Neutrophil (primary cell): ENCODE measurements around the gene MPI.

Experiments used
- H3K27ac ChIP-seq: fragments of 200-600 bp; sonication (generic); 2 replicates; pipeline ENCODE4 v1.5.1; 2016; ENCODE audit warnings: mild to moderate bottlenecking, moderate library complexity
- H3K27me3 ChIP-seq: fragments of 200-600 bp; sonication (generic); 2 replicates; pipeline ENCODE4 v1.6.0; 2016; ENCODE audit warnings: mild to moderate bottlenecking
- H3K36me3 ChIP-seq: fragments of 200-600 bp; sonication (generic); 2 replicates; pipeline ENCODE4 v1.5.1; 2017
- H3K4me1 ChIP-seq, 2 experiments: fragments of 200-600 bp in 1 of 2; sonication (generic) in 1 of 2; 1 replicate in 1 of 2; 2 replicates in 1 of 2; pipeline versions ENCODE4 v1.5.1 to v1.6.1; 2013 to 2016; ENCODE audit warnings: low read depth in 1 of 2, low read length in 1 of 2, mild to moderate bottlenecking in 1 of 2, moderate library complexity in 1 of 2; ENCODE audit not compliant: control insufficient read depth in 1 of 2, insufficient read depth in 1 of 2
- H3K4me3 ChIP-seq, 2 experiments: fragments of 200-600 bp in 1 of 2; sonication (generic) in 1 of 2; 1 replicate in 1 of 2; 2 replicates in 1 of 2; pipeline ENCODE4 v1.5.1; 2013 to 2016; ENCODE audit warnings: low read depth in 1 of 2, low read length in 1 of 2, mild to moderate bottlenecking in 1 of 2, moderate library complexity in 1 of 2
- H3K9me3 ChIP-seq: fragments of 200-600 bp; sonication (generic); 2 replicates; pipeline ENCODE4 v1.5.1; 2016
- TF ChIP-seq, protein P1 (sequence below): fragments of 200-600 bp; sonication (generic); IDR thresholded peaks from 2 replicates; pipeline ENCODE4 v1.5.1; 2016; ENCODE audit warnings: antibody characterized with exemption

The MPI gene

DNA sequence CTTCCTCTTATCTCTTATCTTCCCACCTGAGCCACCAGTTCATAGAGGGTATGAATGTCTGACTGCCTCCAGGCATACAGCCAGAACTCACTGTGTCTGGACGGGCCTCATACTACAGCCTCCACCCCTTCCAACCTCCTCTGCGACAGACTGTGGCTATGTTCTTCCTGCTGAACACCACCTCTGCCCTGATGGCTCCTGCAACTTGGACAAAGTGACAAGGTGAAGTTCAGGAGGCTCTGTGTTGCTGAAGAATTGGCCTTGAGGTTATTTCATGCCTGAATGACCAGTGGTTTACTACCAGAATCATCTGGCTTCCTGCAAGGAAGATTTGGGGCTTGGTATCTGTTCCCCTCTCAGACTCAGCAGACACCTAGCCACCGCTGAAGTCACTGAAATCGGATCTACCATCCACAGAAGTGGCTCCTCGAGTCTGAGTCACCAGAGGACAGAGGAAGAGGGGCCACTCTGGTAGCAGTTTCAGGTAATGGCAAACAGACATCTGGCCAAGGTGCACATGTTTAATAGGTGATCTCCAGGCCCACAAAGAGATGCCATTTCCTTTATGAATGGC, 32.7 kb upstream of the MPI start:
- Histone ChIP-seq H3K27ac (peak overlapping the region; percentile 26), H3K4me3 (no peak overlapping the region)

DNA sequence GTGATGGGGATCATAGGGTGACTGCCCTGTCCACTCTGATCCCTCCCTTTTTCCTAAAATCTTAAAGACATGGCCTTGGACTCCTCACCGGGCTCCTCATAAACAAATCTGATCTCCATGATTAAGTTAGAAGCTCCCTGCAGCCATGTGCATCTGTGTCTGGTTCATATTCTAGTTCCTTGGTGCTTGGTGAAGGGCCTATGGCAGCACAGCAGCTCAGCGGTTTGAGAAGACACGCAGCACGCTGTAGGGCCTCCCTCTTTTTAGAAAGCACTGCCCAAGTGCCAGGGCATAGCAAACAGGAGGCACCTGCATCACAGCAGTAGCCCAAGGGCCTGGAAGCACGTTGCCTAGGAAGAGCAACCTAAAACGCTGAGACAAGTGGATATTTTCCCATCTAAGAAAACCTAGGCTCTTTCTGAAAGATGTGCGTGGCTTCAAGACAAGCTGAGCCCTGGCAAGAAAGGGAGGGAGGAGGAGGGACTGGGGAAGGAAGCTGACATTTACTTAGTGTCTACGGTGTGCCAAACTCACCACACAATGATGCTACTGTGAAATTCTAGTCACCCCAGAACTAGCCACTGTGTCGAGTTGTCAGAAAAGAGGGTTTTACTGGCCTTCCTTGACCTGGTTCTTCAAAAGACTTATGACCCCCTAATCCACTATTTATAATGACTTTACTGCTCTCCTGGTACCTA, 32.0 kb upstream of the MPI start:
- no peaks in the 10 kb centered on the region for H3K27me3 ChIP-seq
- peak overlapping the region; percentile 52 for H3K27ac ChIP-seq
- no peaks in the 10 kb centered on the region for H3K9me3 ChIP-seq
- no peaks in the 10 kb centered on the region for H3K4me1 ChIP-seq
- no peak overlapping the region for H3K4me3 ChIP-seq
- TF ChIP-seq, protein P1, sequence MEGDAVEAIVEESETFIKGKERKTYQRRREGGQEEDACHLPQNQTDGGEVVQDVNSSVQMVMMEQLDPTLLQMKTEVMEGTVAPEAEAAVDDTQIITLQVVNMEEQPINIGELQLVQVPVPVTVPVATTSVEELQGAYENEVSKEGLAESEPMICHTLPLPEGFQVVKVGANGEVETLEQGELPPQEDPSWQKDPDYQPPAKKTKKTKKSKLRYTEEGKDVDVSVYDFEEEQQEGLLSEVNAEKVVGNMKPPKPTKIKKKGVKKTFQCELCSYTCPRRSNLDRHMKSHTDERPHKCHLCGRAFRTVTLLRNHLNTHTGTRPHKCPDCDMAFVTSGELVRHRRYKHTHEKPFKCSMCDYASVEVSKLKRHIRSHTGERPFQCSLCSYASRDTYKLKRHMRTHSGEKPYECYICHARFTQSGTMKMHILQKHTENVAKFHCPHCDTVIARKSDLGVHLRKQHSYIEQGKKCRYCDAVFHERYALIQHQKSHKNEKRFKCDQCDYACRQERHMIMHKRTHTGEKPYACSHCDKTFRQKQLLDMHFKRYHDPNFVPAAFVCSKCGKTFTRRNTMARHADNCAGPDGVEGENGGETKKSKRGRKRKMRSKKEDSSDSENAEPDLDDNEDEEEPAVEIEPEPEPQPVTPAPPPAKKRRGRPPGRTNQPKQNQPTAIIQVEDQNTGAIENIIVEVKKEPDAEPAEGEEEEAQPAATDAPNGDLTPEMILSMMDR: no peak
- peaks cover 37% of the 10 kb centered on the region for H3K36me3 ChIP-seq

More for the DNA sequence above, 32.7 kb upstream of the MPI start:
- H3K9me3 ChIP-seq: no peaks in the 10 kb centered on the region
- TF ChIP-seq, protein P1: no peak
- no peaks in the 10 kb centered on the region for H3K4me1 ChIP-seq
- no peaks in the 10 kb centered on the region for H3K27me3 ChIP-seq
- peaks cover 44% of the 10 kb centered on the region for H3K36me3 ChIP-seq

DNA sequence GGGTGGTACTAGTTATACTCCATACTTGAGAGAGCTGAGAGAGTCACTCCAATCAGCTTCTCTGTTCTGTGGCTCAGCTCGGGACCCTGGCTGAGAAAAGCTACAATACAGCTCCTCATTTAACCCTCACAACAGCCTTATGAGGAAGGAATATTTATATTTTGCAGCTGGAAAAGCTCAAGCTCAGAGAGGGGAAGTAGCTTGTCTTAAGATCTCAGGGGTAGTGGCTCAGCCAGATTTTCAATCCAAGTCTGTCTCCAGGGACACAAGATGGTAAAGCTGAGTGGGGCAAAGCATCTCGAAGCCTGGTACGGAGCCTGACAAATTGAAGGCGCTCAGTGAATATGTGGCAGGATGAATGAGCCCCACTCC, 31.5 kb upstream of the MPI start:
- Histone ChIP-seq H3K36me3 (peaks cover 32% of the 10 kb centered on the region), H3K27ac (peak overlapping the region; percentile 52), H3K4me1 (no peaks in the 10 kb centered on the region), H3K4me3 (no peak overlapping the region), H3K27me3 (no peaks in the 10 kb centered on the region), H3K9me3 (no peaks in the 10 kb centered on the region)
- TF ChIP-seq, protein P1: no peak

DNA sequence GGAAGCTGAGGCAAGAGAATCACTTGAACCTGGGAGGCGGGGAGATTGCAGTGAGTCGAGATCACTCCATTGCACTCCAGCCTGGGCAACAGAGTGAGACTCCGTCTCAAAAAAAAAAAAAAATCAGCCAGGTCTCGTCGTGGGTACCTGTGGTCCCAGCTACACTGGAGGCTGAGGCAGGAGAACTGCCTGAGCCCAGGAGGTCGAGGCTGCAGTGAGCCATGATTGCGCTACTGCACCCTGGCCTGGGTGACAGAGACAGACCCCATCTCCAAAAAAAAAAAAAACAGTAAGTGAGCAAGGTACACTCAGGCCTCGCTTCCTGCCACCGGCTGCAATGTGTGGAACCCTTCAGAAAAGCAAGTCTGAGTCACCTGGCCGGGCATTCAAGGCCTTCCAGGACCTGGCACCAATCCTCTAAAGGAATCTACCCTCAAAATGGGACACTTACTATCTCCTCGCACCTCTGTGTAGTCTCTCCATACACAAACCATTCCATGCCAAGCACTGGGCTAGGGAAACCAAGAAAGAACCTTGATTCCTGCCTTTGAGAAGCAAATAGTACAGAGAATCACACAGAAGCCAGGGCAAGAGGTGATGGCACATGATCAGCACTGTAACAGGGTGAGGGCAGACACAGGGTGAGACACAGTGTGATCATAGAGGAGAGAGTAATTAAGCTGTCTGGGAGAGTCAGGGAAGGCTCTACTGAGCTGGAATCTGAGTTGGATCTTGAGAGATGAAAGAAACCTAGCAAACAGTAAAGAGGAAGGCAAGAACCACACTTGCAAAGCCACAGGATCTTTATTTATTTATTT, 26.4 kb upstream of the MPI start:
- H3K9me3 ChIP-seq: no peaks in the 10 kb centered on the region
- H3K4me3 ChIP-seq: no peak overlapping the region
- H3K27ac ChIP-seq: peak overlapping the region; percentile 52
- no peaks in the 10 kb centered on the region for H3K27me3 ChIP-seq
- H3K36me3 ChIP-seq: peaks cover 12% of the 10 kb centered on the region
- H3K4me1 ChIP-seq: peaks cover 22 to 25% of the 10 kb centered on the region in 2 experiments
- TF ChIP-seq, protein P1: no peak

DNA sequence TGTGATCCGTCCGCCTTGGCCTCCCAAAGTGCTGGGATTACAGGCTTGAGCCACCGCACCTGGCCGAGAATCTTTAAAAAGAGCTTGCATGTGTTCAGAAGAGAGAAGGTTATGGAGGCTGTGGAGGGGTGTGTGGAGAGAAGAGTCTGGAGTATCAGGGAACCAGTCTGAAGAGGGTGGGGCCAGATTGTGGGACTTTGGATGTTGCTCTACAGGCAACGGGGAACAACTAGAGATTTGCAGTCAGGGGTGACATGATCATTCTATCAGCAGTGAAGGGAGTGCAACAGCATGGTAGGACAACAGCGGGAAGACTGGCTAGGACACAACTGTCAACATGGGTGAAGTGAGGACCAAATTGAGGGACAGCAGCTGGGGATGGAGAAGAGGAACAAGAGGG, 25.5 kb upstream of the MPI start:
- H3K4me1 ChIP-seq: peaks cover 31 to 33% of the 10 kb centered on the region in 2 experiments
- H3K27ac ChIP-seq: no peak overlapping the region
- TF ChIP-seq, protein P1: no peak
- peaks cover 12% of the 10 kb centered on the region for H3K36me3 ChIP-seq
- H3K4me3 ChIP-seq: no peak overlapping the region
- H3K27me3 ChIP-seq: no peaks in the 10 kb centered on the region
- no peaks in the 10 kb centered on the region for H3K9me3 ChIP-seq
